H1 (cell line): ENCODE data around the gene SEMA3E.

Experiments used
- BRCA1 ChIP-seq: IDR thresholded peaks from 2 replicates; pipeline ENCODE4 v1.6.1; 2012; ENCODE audit warnings: low read depth, low read length, improper control_type of control experiment
- CREB1 ChIP-seq: IDR thresholded peaks from 2 replicates; pipeline ENCODE4 v1.6.1; 2012; ENCODE audit warnings: inconsistent platforms
- EGR1 ChIP-seq: IDR thresholded peaks from 2 replicates; pipeline ENCODE4 v1.6.1; 2011; ENCODE audit warnings: low read depth, low read length, borderline replicate concordance
- EP300 ChIP-seq, 2 experiments: IDR thresholded peaks; 1 replicate in 1 of 2; 2 replicates in 1 of 2; pipeline ENCODE4 v1.6.1; 2011 to 2012; ENCODE audit warnings: low read depth in 2 of 2, low read length in 2 of 2, mild to moderate bottlenecking in 2 of 2, borderline replicate concordance in 1 of 2, inconsistent platforms in 1 of 2, moderate library complexity in 1 of 2
- GABPA ChIP-seq: IDR thresholded peaks from 2 replicates; pipeline ENCODE4 v1.6.1; 2011; ENCODE audit warnings: mild to moderate bottlenecking, low read length, moderate library complexity, borderline replicate concordance; ENCODE audit not compliant: insufficient read depth
- JUND ChIP-seq: IDR thresholded peaks from 2 replicates; pipeline ENCODE4 v1.6.1; 2011; ENCODE audit warnings: mild to moderate bottlenecking, improper control_type of control experiment, low read length
- PHF8 ChIP-seq: fragments of 200-600 bp; sonication (generic); conservative IDR thresholded peaks from 2 replicates; pipeline ENCODE4 v1.7.1; 2012; ENCODE audit warnings: low read depth, mild to moderate bottlenecking, inconsistent platforms, low read length, moderate library complexity
- POLR2AphosphoS5 ChIP-seq: IDR thresholded peaks from 2 replicates; pipeline ENCODE4 v1.6.1; 2011; ENCODE audit warnings: low read depth, low read length
- TF ChIP-seq, protein P1 (sequence below): IDR thresholded peaks from 2 replicates; pipeline ENCODE4 v1.6.1; 2012; ENCODE audit warnings: low read length, inconsistent platforms
- TF ChIP-seq, protein P2 (sequence below), 3 experiments: IDR thresholded peaks; 1 replicate in 2 of 3; 2 replicates in 1 of 3; pipeline versions ENCODE4 v1.5.1 to v1.6.1; 2011; ENCODE audit warnings: low read length in 3 of 3, mild to moderate bottlenecking in 3 of 3, inconsistent platforms in 2 of 3, low read depth in 1 of 3, moderate library complexity in 1 of 3; ENCODE audit not compliant: insufficient read depth in 1 of 3; ENCODE audit errors: control extremely low read depth in 1 of 3
- TF ChIP-seq, protein P3 (sequence below): IDR thresholded peaks from 2 replicates; pipeline ENCODE4 v1.6.1; 2012; ENCODE audit warnings: inconsistent platforms

DNA sequence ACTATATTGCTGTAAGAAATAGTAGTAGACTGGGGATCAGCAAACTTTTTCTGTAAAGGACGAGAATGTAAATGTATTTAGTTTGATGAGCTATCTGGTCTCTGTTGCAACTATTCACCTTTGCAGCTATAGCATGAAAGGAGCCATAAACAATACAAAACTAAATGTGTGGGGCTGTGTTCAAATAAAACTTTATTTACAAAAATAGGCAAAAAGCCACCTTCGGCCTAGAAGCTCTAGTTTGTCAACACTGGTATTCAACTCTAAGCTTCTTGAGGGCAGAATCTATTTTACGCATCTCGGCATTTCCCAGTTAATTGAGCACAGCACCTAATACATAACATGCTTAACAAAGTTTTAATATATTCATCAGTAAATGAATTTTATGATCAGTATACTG, 181.4 kb downstream of the SEMA3E start:
- no peak for TF ChIP-seq EGR1
- TF ChIP-seq, protein P1, sequence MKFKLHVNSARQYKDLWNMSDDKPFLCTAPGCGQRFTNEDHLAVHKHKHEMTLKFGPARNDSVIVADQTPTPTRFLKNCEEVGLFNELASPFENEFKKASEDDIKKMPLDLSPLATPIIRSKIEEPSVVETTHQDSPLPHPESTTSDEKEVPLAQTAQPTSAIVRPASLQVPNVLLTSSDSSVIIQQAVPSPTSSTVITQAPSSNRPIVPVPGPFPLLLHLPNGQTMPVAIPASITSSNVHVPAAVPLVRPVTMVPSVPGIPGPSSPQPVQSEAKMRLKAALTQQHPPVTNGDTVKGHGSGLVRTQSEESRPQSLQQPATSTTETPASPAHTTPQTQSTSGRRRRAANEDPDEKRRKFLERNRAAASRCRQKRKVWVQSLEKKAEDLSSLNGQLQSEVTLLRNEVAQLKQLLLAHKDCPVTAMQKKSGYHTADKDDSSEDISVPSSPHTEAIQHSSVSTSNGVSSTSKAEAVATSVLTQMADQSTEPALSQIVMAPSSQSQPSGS = no peak
- TF ChIP-seq, protein P2, sequence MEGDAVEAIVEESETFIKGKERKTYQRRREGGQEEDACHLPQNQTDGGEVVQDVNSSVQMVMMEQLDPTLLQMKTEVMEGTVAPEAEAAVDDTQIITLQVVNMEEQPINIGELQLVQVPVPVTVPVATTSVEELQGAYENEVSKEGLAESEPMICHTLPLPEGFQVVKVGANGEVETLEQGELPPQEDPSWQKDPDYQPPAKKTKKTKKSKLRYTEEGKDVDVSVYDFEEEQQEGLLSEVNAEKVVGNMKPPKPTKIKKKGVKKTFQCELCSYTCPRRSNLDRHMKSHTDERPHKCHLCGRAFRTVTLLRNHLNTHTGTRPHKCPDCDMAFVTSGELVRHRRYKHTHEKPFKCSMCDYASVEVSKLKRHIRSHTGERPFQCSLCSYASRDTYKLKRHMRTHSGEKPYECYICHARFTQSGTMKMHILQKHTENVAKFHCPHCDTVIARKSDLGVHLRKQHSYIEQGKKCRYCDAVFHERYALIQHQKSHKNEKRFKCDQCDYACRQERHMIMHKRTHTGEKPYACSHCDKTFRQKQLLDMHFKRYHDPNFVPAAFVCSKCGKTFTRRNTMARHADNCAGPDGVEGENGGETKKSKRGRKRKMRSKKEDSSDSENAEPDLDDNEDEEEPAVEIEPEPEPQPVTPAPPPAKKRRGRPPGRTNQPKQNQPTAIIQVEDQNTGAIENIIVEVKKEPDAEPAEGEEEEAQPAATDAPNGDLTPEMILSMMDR (IDR thresholded peaks at IDR 0.05; ENCODE audit: control extremely low read depth in 1 of 3, insufficient read depth in 1 of 3, low read depth in 1 of 3, low read length in 3 of 3) = no peak
- TF ChIP-seq CREB1 = no peak
- no peak for TF ChIP-seq EP300 (IDR thresholded peaks at IDR 0.05; ENCODE audit: borderline replicate concordance in 1 of 2, low read depth in 2 of 2, low read length in 2 of 2)
- TF ChIP-seq, protein P3, sequence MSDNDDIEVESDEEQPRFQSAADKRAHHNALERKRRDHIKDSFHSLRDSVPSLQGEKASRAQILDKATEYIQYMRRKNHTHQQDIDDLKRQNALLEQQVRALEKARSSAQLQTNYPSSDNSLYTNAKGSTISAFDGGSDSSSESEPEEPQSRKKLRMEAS = no peak
- TF ChIP-seq BRCA1 = no peak
- no peak for TF ChIP-seq PHF8
- 0 out of 2 replicates have a peak, but pooled peaks have one; percentile 13 for TF ChIP-seq POLR2AphosphoS5
- TF ChIP-seq GABPA = no peak
- TF ChIP-seq JUND = no peak
